ENCODE results near the gene PPP2R2C. TPM values are rescaled to one million over a fixed set of nuclear protein-coding genes. Genes with fewer than 3 reads are reported as not detected.

PPP2R2C gene
- total and polyA plus RNA-seq, 9 of the 15 experiments (the other 6 are each of a cell fraction or from before 2014, with no cell fraction given): 0.04 to 0.06 TPM; not detected in 7

DNA sequence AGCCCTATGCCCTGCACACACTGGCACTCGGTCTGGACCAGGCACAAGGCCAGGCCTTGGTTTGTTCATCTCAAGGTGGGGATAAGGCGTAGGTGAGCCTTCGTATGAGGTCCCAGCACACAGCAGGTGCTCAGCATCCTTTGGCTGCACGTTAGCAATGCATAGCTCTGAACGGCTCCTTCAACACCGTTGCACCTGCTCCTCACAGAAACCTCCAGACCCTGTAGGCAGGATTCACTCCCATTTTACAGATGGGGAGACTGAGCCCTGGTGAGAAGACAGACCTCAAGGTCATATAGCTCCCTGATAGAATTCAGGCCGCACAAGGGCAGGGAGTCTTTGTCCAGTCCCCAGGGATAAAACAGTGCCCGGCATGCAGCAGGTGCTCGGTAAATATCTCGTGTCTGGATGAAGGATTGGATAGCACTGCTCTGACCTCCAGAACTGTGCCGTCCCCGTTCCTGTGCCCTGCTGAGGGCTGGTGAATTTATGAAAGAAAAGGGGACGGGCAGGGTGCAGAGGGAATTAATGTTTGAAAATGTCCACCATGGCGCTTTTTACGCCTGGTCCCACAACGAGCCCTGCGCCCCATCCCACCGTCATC lies 2.4 kb downstream of the PPP2R2C start:
- Histone ChIP-seq H4K20me1 (replicated peaks; ENCODE audit: control insufficient read depth, insufficient read depth, low read length) (no peaks in the 10 kb centered on the region; the same call in 1 of the 2 replicates), H3K9me3 (replicated peaks; ENCODE audit: control insufficient read depth, insufficient read depth, low read depth, low read length) (no peaks in the 10 kb centered on the region), H3K4me1 (replicated peaks in 1 of 2; ENCODE audit: control insufficient read depth in 2 of 2, insufficient read depth in 2 of 2, low read length in 2 of 2) (peaks cover 0 to 16% of the 10 kb centered on the region in 2 experiments; a peak in 2 of 5 replicates), H3K36me3 (ENCODE audit: control insufficient read depth, insufficient read depth, low read length) (no peaks in the 10 kb centered on the region), H3K9ac (ENCODE audit: insufficient read depth in 1 of 2, low read depth in 2 of 2, low read length in 2 of 2) (no peak overlapping the region), H2AFZ (ENCODE audit: low read depth, low read length) (no peak overlapping the region), H3K4me2 (ENCODE audit: insufficient read depth, low read length) (peak overlapping the region; percentile 4; the same call in 1 of the 2 replicates), H3K27ac (ENCODE audit: extremely low read depth, low read depth, low read length) (no peak overlapping the region), H3K27me3 (ENCODE audit: control insufficient read depth in 2 of 2, insufficient read depth in 2 of 2, low read length in 2 of 2) (peaks cover 4 to 28% of the 10 kb centered on the region in 2 experiments), H3K79me2 (ENCODE audit: control insufficient read depth, insufficient read depth, low read length) (no peaks in the 10 kb centered on the region), H3K4me3 (no peak overlapping the region), H3K9me1 (ENCODE audit: control insufficient read depth, insufficient read depth, low read length) (no peaks in the 10 kb centered on the region)
- ATAC-seq (no peak), DNase-seq (ENCODE audit: extremely low read depth in 1 of 4, low spot score in 3 of 4) (no peak), FAIRE-seq (no peak)
- no TSS peak for BruUV-seq (replicated peaks)
- in situ Hi-C loops (cut with MboI) (no loop called here), intact Hi-C loops (cut with micrococcal nuclease) (no loop called here)
- POLR2A ChIA-PET: interaction anchor here (1.3 kb wide), 1 partner anchor 77 kb away, joined by 3 read pairs; no protein-coding TSS in a partner anchor
- CTCF ChIA-PET (ENCODE audit: low intra/inter-chr PET ratio): no interaction called here
- 6% methylated on average over 18 of the region's 18 CpGs for WGBS (ENCODE audit: insufficient coverage, low coverage, missing lambda C conversion rate)
- TF ChIP-seq ZNF3 (CRISPR knock-in tag; IDR thresholded peaks at IDR 0.05): no peak
- TF ChIP-seq TOE1 (IDR thresholded peaks at IDR 0.05; ENCODE audit: borderline replicate concordance): no peak
- no peak for TF ChIP-seq TOE1 (CRISPR knock-in tag; IDR thresholded peaks at IDR 0.05; ENCODE audit: borderline replicate concordance, low read depth)
- TF ChIP-seq SIX5 (IDR thresholded peaks at IDR 0.05; ENCODE audit: borderline replicate concordance in 1 of 2, insufficient read depth in 1 of 2, low read depth in 1 of 2, low read length in 2 of 2): no peak
- peak; percentile 68 for TF ChIP-seq RBM25 (IDR thresholded peaks at IDR 0.05; ENCODE audit: low read depth, low read length, severe bottlenecking)
- TF ChIP-seq, protein P1, sequence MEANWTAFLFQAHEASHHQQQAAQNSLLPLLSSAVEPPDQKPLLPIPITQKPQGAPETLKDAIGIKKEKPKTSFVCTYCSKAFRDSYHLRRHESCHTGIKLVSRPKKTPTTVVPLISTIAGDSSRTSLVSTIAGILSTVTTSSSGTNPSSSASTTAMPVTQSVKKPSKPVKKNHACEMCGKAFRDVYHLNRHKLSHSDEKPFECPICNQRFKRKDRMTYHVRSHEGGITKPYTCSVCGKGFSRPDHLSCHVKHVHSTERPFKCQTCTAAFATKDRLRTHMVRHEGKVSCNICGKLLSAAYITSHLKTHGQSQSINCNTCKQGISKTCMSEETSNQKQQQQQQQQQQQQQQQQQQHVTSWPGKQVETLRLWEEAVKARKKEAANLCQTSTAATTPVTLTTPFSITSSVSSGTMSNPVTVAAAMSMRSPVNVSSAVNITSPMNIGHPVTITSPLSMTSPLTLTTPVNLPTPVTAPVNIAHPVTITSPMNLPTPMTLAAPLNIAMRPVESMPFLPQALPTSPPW (CRISPR knock-in tag; IDR thresholded peaks at IDR 0.05): 0 out of 2 replicates have a peak, but pooled peaks have one; percentile 1
- peak; percentile 69 for TF ChIP-seq ESRRA (IDR thresholded peaks at IDR 0.05; ENCODE audit: borderline replicate concordance, low read depth)
- no peak for TF ChIP-seq TCFL5 (CRISPR knock-in tag; conservative IDR thresholded peaks at IDR 0.05)
- TF ChIP-seq MAZ (CRISPR knock-in tag; conservative IDR thresholded peaks at IDR 0.05 in 1 of 2, IDR thresholded peaks at IDR 0.05 in 1 of 2): no peak
- TF ChIP-seq PYGO2 (tag; IDR thresholded peaks at IDR 0.05): no peak
- TF ChIP-seq, protein P2, sequence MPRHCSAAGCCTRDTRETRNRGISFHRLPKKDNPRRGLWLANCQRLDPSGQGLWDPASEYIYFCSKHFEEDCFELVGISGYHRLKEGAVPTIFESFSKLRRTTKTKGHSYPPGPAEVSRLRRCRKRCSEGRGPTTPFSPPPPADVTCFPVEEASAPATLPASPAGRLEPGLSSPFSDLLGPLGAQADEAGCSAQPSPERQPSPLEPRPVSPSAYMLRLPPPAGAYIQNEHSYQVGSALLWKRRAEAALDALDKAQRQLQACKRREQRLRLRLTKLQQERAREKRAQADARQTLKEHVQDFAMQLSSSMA (CRISPR knock-in tag; IDR thresholded peaks at IDR 0.05): no peak
- TF ChIP-seq SAFB (IDR thresholded peaks at IDR 0.05; ENCODE audit: borderline replicate concordance, low read depth, low read length): no peak
